RWPE2 (cell line): ENCODE results near the gene JMJD8.

Source experiments
- ATAC-seq: fragments of 200-7000 bp; cut with Tn5 transposase; 3 replicates; pipeline ENCODE4 v1.9.1; 2021; ENCODE audit warnings: low read depth
- DNase-seq: peaks from one replicate; pipeline ENCODE4 v3.0.0-alpha.2; 2020; ENCODE audit warnings: low spot score
- H3K27ac ChIP-seq: fragments of 450-650 bp; 2 replicates; pipeline ENCODE4 v1.5.1; 2017; ENCODE audit warnings: mild to moderate bottlenecking; ENCODE audit not compliant: poor library complexity, severe bottlenecking
- H3K27me3 ChIP-seq: fragments of 250-450 bp; sonication (Bioruptor Pico); 2 replicates; pipeline ENCODE4 v1.5.1; 2021; ENCODE audit warnings: mild to moderate bottlenecking, moderate library complexity; ENCODE audit not compliant: insufficient read depth, poor library complexity, severe bottlenecking
- H3K36me3 ChIP-seq: fragments of 250-450 bp; sonication (Bioruptor Pico); 2 replicates; pipeline ENCODE4 v1.5.1; 2020; ENCODE audit warnings: low read depth, mild to moderate bottlenecking, moderate library complexity
- H3K4me1 ChIP-seq: fragments of 250-450 bp; sonication (Bioruptor Pico); 2 replicates; pipeline ENCODE4 v1.5.1; 2021; ENCODE audit warnings: mild to moderate bottlenecking, moderate library complexity; ENCODE audit not compliant: insufficient read depth, poor library complexity, severe bottlenecking
- H3K4me3 ChIP-seq: fragments of 250-450 bp; sonication (Bioruptor Pico); 2 replicates; pipeline ENCODE4 v1.5.1; 2021; ENCODE audit warnings: mild to moderate bottlenecking, moderate library complexity; ENCODE audit not compliant: severe bottlenecking
- H3K9me3 ChIP-seq: fragments of 250-450 bp; sonication (Bioruptor Pico); 2 replicates; pipeline ENCODE4 v1.5.1; 2021; ENCODE audit warnings: mild to moderate bottlenecking, moderate library complexity; ENCODE audit not compliant: severe bottlenecking
- TF ChIP-seq, protein P1 (sequence below): fragments of 450-650 bp; IDR thresholded peaks from one replicate; pipeline ENCODE4 v1.5.1; 2017; ENCODE audit warnings: mild to moderate bottlenecking, moderate library complexity; ENCODE audit not compliant: poor library complexity, severe bottlenecking

JMJD8 gene

DNA sequence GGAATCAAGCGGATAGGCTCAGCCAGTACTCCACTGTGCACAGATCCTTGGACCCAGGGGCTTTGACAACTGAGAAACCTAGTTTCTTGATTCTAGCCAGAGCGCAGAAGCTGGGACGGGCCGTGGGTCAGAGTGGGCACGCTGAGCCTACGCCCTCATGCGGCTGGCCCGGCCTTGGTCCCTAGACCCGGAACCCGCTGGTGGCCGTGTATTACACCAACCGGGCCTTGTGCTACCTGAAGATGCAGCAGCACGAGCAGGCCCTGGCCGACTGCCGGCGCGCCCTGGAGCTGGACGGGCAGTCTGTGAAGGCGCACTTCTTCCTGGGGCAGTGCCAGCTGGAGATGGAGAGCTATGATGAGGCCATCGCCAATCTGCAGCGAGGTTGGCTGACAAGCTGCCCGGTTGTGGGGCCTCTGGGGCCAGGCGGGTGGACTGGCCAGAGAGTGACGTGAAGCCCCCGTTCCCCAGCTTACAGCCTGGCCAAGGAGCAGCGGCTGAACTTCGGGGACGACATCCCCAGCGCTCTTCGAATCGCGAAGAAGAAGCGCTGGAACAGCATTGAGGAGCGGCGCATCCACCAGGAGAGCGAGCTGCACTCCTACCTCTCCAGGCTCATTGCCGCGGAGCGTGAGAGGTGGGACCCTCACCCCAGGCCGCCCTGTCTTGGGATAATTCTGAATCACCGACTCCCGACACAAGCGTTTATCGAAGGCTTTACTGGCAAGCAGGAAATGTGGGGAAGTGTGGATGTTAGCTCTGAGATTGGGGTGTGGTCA is 3.0 kb downstream of the JMJD8 start:
- peak overlapping the region; percentile 72 for H3K27ac ChIP-seq
- TF ChIP-seq, protein P1, sequence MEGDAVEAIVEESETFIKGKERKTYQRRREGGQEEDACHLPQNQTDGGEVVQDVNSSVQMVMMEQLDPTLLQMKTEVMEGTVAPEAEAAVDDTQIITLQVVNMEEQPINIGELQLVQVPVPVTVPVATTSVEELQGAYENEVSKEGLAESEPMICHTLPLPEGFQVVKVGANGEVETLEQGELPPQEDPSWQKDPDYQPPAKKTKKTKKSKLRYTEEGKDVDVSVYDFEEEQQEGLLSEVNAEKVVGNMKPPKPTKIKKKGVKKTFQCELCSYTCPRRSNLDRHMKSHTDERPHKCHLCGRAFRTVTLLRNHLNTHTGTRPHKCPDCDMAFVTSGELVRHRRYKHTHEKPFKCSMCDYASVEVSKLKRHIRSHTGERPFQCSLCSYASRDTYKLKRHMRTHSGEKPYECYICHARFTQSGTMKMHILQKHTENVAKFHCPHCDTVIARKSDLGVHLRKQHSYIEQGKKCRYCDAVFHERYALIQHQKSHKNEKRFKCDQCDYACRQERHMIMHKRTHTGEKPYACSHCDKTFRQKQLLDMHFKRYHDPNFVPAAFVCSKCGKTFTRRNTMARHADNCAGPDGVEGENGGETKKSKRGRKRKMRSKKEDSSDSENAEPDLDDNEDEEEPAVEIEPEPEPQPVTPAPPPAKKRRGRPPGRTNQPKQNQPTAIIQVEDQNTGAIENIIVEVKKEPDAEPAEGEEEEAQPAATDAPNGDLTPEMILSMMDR = peak; percentile 27

GRCh38 chr16:680625-680945 is 3.5 kb downstream of the JMJD8 start:
- peaks cover 21% of the 10 kb centered on the region for H3K4me1 ChIP-seq
- TF ChIP-seq, protein P1 = no peak
- no peaks in the 10 kb centered on the region for H3K27me3 ChIP-seq
- peaks cover 31% of the 10 kb centered on the region for H3K36me3 ChIP-seq
- peak overlapping the region; percentile 91 for H3K4me3 ChIP-seq
- peak overlapping the region; percentile 72 for H3K27ac ChIP-seq
- H3K9me3 ChIP-seq = no peaks in the 10 kb centered on the region
- ATAC-seq (no peak), DNase-seq (no peak)

More for the DNA sequence above, 3.0 kb downstream of the JMJD8 start:
- ATAC-seq (no peak), DNase-seq (no peak)
- Histone ChIP-seq H3K27me3 (no peaks in the 10 kb centered on the region), H3K4me3 (peak overlapping the region; percentile 91), H3K36me3 (peaks cover 36% of the 10 kb centered on the region), H3K9me3 (no peaks in the 10 kb centered on the region), H3K4me1 (peaks cover 21% of the 10 kb centered on the region)

DNA sequence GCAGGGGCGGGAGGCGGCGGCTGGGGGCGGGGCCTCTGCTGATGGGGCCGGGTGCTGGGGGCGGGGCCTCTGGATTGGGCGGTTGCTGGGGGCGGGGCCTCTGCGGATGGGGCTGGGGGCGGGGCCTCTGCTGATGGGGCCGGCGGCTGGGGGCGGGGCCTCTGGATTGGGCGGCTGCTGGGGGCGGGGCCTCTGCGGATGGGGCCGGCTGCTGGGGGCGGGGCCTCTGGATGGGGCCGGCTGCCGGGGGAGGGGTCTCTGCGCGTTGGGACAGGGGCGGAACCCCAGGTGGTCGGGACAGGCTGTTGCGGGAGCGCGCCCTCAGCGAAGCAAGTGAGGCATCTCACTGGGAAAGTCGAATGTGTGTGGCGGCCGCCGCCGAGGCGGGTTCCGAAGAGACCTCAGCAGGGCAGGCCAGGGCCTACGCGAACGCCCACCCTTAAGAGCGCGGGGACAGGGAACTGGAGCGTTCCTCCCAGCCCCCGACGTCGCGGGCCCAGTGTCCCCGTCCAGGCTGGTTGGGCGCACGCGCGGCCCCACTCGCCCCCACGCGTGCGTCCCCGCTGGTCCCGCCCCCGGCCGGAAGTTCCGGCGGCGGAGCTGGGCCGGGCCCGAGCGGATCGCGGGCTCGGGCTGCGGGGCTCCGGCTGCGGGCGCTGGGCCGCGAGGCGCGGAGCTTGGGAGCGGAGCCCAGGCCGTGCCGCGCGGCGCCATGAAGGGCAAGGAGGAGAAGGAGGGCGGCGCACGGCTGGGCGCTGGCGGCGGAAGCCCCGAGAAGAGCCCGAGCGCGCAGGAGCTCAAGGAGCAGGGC is 4.1 kb downstream of the JMJD8 start, which contains the start of gene STUB1:
STUB1 (plus strand) TSS at position 597 of the 811 bp plus-strand sequence; CDS start at position 713, 116 bp downstream.
- Histone ChIP-seq H3K4me3 (peak within 1 kb of the TSS; percentile 91), H3K27me3 (no peaks in the 10 kb centered on the region), H3K9me3 (no peaks in the 10 kb centered on the region), H3K36me3 (peaks cover 27% of the 10 kb centered on the region), H3K27ac (peak within 1 kb of the TSS; percentile 72), H3K4me1 (peaks cover 21% of the 10 kb centered on the region)
- peak; percentile 92 for DNase-seq
- TF ChIP-seq, protein P1 = no peak
- peak; percentile 17 for ATAC-seq

DNA sequence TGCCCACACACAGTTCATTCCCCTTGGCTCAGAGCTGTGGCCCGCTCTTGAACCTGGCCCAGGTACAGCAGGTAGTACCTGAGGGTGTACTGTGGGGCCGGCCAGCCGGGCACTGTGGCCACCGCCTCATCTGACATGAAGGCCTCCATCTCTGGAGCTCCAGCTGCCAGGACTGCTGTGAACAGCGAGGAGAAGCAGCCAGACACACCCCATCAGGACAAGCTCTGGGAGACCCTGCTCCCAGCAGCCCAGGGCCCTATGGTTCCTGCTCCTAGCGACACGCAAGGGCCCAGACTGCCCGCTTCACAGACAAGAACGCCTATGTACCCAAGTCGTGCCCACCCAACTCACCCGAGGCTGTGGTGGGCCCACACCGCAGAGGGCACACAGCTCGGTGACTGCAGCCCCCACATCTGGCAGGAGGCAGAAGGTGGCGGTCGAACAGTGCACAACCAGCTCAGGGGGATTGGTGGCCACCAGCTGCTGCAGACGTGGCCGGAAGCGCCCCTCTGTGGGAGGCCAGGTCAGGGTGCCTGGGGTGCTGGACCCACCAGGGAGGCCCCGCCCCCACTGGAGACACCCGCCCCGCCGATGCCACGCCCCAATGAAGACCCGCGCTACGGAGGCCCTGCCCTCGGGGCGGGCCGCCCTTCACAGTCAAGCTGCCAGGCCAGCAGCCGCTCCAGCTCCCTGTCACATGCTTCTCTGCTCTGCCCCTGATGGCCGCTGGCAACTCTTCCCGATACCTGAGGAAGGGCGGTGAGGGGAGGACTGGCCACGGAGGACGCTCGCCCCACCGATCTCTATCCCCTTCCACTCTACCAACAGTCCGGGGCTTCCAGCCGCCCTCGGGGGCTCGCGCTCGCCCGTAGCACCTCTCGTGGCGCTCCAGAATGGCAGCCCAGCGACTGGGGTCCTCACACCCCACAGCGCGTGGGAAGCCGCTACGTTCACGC is 5.0 kb downstream of the JMJD8 start:
- H3K27me3 ChIP-seq = no peaks in the 10 kb centered on the region
- TF ChIP-seq, protein P1 = no peak
- no peak for DNase-seq
- no peaks in the 10 kb centered on the region for H3K9me3 ChIP-seq
- peak overlapping the region; percentile 34 for H3K4me3 ChIP-seq
- no peak for ATAC-seq
- peaks cover 21% of the 10 kb centered on the region for H3K4me1 ChIP-seq
- H3K36me3 ChIP-seq = peaks cover 29% of the 10 kb centered on the region
- peak overlapping the region; percentile 72 for H3K27ac ChIP-seq
